Mucosa of descending colon (tissue), 3 donors: ENCODE measurements around the gene RPL34. TPM values are rescaled to one million over a fixed set of nuclear protein-coding genes. Genes with fewer than 3 reads are reported as not detected.

ENCODE experiments used
- ATAC-seq: fragments of 200-7000 bp; cut with Tn5 transposase; one replicate; pipeline ENCODE4 v1.9.1; 2020; ENCODE audit warnings: mild to moderate bottlenecking, moderate library complexity
- DNase-seq, 3 donors: peaks; one replicate each; pipeline ENCODE4 v3.0.0-alpha.2; 2020
- H3K36me3 ChIP-seq: fragments of 200-600 bp; one replicate; pipeline ENCODE4 v1.8.0; 2021; ENCODE audit warnings: low read depth, mild to moderate bottlenecking
- H3K4me1 ChIP-seq: fragments of 200-600 bp; one replicate; pipeline ENCODE4 v1.8.0; 2021; ENCODE audit warnings: low read depth, mild to moderate bottlenecking
- H3K4me3 ChIP-seq: fragments of 200-600 bp; one replicate; pipeline ENCODE4 v1.8.0; 2021; ENCODE audit warnings: mild to moderate bottlenecking
- H3K9me3 ChIP-seq: fragments of 200-600 bp; one replicate; pipeline ENCODE4 v1.8.0; 2021; ENCODE audit warnings: mild to moderate bottlenecking
- CTCF ChIP-seq: fragments of 200-600 bp; IDR thresholded peaks from one replicate; pipeline ENCODE4 v1.8.0; 2022; ENCODE audit warnings: antibody characterized with exemption, mild to moderate bottlenecking
- intact Hi-C, 2 donors: fragments of 100-400 bp; cut with DNase I in 1 of 2; cut with micrococcal nuclease in 1 of 2; formaldehyde crosslinking; loops; one replicate each; pipeline versions ENCODE4 v1.11.0 to v1.11.1; 2022; cut with DNase I, micrococcal nuclease
- total RNA-seq, 3 donors: library from RNA; stranded (reverse); fragmentation: NEBNext Ultra II Directional in 2 of 3; extraction: Animal tissue kit (Norgen Biotek cat#: 25700) in 2 of 3; gene quantifications; one replicate each; pipeline versions ENCODE4 v1.2.1 to v1.2.4, GENCODE V29; 2021 to 2023
- donor health status: DM: no; HTN: no; CAD: no; lungs with moderate emphysema.
- donor health status: DM: no; HTN: no; CAD: no.
- donor health status: DM: no; HTN: yes; CAD: no.

Gene RPL34
- total RNA-seq, 3 donors from 2014 or later, result 835 to 932 (median 883) TPM

- Histone ChIP-seq H3K4me1 (peaks cover 23% of the 10 kb centered on the region), H3K4me3 (no peak overlapping the region), H3K36me3 (peaks cover 10% of the 10 kb centered on the region), H3K9me3 (no peaks in the 10 kb centered on the region)
- intact Hi-C loops, result no loop called here
- TF ChIP-seq CTCF, result no peak
- no peak for ATAC-seq
- no peak for DNase-seq
Measured at GRCh38 chr4:108624263-108625056, 4.1 kb downstream of the RPL34 start.

- DNase-seq (no peak), ATAC-seq (no peak)
- Histone ChIP-seq H3K9me3 (no peaks in the 10 kb centered on the region), H3K36me3 (peaks cover 19% of the 10 kb centered on the region), H3K4me1 (peaks cover 23% of the 10 kb centered on the region), H3K4me3 (no peak overlapping the region)
- TF ChIP-seq CTCF, result no peak
- intact Hi-C loops, result no loop called here
Measured at GRCh38 chr4:108626056-108626455, 5.7 kb downstream of the RPL34 start.

- Histone ChIP-seq H3K36me3 (peaks cover 18% of the 10 kb centered on the region), H3K4me1 (peaks cover 2% of the 10 kb centered on the region), H3K9me3 (no peaks in the 10 kb centered on the region), H3K4me3 (no peak overlapping the region)
- intact Hi-C loops, result no loop called here
- DNase-seq (no peak), ATAC-seq (no peak)
- no peak for TF ChIP-seq CTCF
Measured at GRCh38 chr4:108628411-108628810, 8.0 kb downstream of the RPL34 start.

- H3K36me3 ChIP-seq, result peaks cover 15% of the 10 kb centered on the region
- ATAC-seq (no peak), DNase-seq (no peak)
Measured at GRCh38 chr4:108635070-108635655, 14.8 kb downstream of the RPL34 start.

GRCh38 chr4:108636246-108636645 is 15.9 kb downstream of the RPL34 start:
- Histone ChIP-seq H3K36me3 (peaks cover 5% of the 10 kb centered on the region), H3K4me1 (no peaks in the 10 kb centered on the region), H3K9me3 (no peaks in the 10 kb centered on the region), H3K4me3 (no peak overlapping the region)
- intact Hi-C loops, result no loop called here
- ATAC-seq (no peak), DNase-seq (no peak)
- no peak for TF ChIP-seq CTCF

More at GRCh38 chr4:108635070-108635655, 14.8 kb downstream of the RPL34 start:
- no peak for TF ChIP-seq CTCF
- no peaks in the 10 kb centered on the region for H3K4me1 ChIP-seq
- no peak overlapping the region for H3K4me3 ChIP-seq
- intact Hi-C loops, result no loop called here
- H3K9me3 ChIP-seq, result no peaks in the 10 kb centered on the region
